Ishikawa (cell line): ENCODE measurements around the gene NSUN4.

ENCODE experiments used
- CEBPB ChIP-seq: IDR thresholded peaks from 2 replicates; pipeline ENCODE4 v1.6.1; 2012
- EGR1 ChIP-seq: IDR thresholded peaks from 2 replicates; pipeline ENCODE4 v1.6.1; 2012
- EP300 ChIP-seq: IDR thresholded peaks from 2 replicates; pipeline ENCODE4 v1.6.1; 2012; ENCODE audit warnings: borderline replicate concordance
- FOXM1 ChIP-seq: IDR thresholded peaks from 2 replicates; pipeline ENCODE4 v1.6.1; 2012; ENCODE audit warnings: low read depth, borderline replicate concordance
- NFIC ChIP-seq: IDR thresholded peaks from 2 replicates; pipeline ENCODE4 v1.6.1; 2012
- TF ChIP-seq, protein P1 (sequence below): IDR thresholded peaks from 2 replicates; pipeline ENCODE4 v1.6.1; 2012

DNA sequence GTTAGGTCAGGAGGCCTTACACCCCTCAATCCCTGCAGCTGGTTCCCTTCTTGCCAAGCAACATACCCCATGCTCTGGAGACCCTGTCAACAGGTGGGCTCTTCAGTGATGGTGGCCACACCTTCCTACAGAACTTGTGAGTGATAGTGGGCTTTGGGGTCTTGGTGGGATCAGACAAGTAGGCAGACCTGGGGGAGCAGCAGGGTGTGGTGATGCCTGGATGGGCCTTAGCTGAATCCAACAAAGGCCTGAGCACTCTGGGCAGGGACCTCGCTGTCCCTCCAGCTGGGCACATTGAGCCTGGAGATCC, 68.4 kb downstream of the NSUN4 start:
- no peak for TF ChIP-seq EGR1
- TF ChIP-seq FOXM1 = no peak
- no peak for TF ChIP-seq CEBPB
- TF ChIP-seq, protein P1, sequence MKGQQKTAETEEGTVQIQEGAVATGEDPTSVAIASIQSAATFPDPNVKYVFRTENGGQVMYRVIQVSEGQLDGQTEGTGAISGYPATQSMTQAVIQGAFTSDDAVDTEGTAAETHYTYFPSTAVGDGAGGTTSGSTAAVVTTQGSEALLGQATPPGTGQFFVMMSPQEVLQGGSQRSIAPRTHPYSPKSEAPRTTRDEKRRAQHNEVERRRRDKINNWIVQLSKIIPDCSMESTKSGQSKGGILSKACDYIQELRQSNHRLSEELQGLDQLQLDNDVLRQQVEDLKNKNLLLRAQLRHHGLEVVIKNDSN = no peak
- TF ChIP-seq NFIC = no peak
- no peak for TF ChIP-seq EP300
